ENCODE data around the gene ITM2C.

GRCh38 chr2:230902180-230902899 is 37.6 kb downstream of the ITM2C start:
- TF ChIP-seq EZH2 (IDR thresholded peaks at IDR 0.05): no peak
- TF ChIP-seq POLR2AphosphoS5 (IDR thresholded peaks at IDR 0.05; ENCODE audit: borderline replicate concordance, low read depth, low read length): no peak

All from SK-N-MC (cell line).